GM12878 (cell line): ENCODE results near the gene SH3BGRL3. TPM values are rescaled to one million over a fixed set of nuclear protein-coding genes. Genes with fewer than 3 reads are reported as not detected.
"Not testable (repeated sequence)": the region's sequence is repeated elsewhere in the genome, so short reads cannot be mapped to it uniquely, and the experiment has no call there.

Experiments
- ATAC-seq: fragments of 200-7000 bp; cut with Tn5 transposase; 3 replicates; pipeline ENCODE4 v1.9.1; 2020; ENCODE audit warnings: mild to moderate bottlenecking, moderate library complexity
- BruUV-seq: library from RNA; stranded (reverse); fragments of 400-500 nt; replicated peaks from 2 replicates; lab custom pipeline; 2021; lab: Mats Ljungman, UMichigan
- CTCF ChIA-PET: fragments of 300-600 bp; sonication (Branson Sonifier 250); formaldehyde crosslinking; extraction: SDS; loops from one replicate; lab custom pipeline; 2021; ENCODE audit warnings: inconsistent platforms; lab: Yijun Ruan, JAX
- POLR2A ChIA-PET: fragments of 350-600 bp; formaldehyde crosslinking; extraction: SDS; loops from one replicate; lab custom pipeline; 2021; ENCODE audit warnings: inconsistent platforms; lab: Charles Lee
- RAD21 ChIA-PET: fragments of 300-600 bp; sonication (Branson Sonifier 250); formaldehyde crosslinking; loops from one replicate; lab custom pipeline; 2023; ENCODE audit warnings: antibody characterized with exemption; ENCODE audit not compliant: unreplicated experiment; lab: Charles Lee
- SMC1A ChIA-PET: fragments of 300-600 bp; sonication (Branson Sonifier 250); formaldehyde crosslinking; loops from one replicate; lab custom pipeline; 2023; ENCODE audit not compliant: unreplicated experiment, uncharacterized antibody; lab: Charles Lee
- DNase-seq: peaks from one replicate; pipeline ENCODE4 v3.0.0-alpha.2; 2011; ENCODE audit warnings: low read depth, low spot score
- FAIRE-seq: peaks from 3 replicates; lab custom pipeline; 2011; peaks lifted over from hg19 to GRCh38; lab: Jason Lieb, UNC
- H2AFZ ChIP-seq: 2 replicates; pipeline ENCODE4 v1.6.0; 2011; ENCODE audit warnings: low read depth, low read length, control low read depth; ENCODE audit not compliant: control insufficient read depth
- H3K27ac ChIP-seq: 2 replicates; pipeline ENCODE4 v1.5.1; 2011; ENCODE audit warnings: control low read depth; ENCODE audit not compliant: control insufficient read depth, insufficient read depth
- H3K27me3 ChIP-seq, 2 experiments: replicated peaks in 1 of 2; 2 replicates each; pipeline versions ENCODE4 v1.6.0 to v1.6.1; 2011; ENCODE audit warnings: low read length in 1 of 2; ENCODE audit not compliant: control insufficient read depth in 2 of 2, insufficient read depth in 2 of 2
- H3K36me3 ChIP-seq, 2 experiments: 2 replicates each; pipeline ENCODE4 v1.5.1; 2011; ENCODE audit warnings: low read length in 1 of 2; ENCODE audit not compliant: control insufficient read depth in 2 of 2, insufficient read depth in 2 of 2
- H3K4me1 ChIP-seq: 2 replicates; pipeline ENCODE4 v1.6.1; 2011; ENCODE audit warnings: mild to moderate bottlenecking, low read length, moderate library complexity, mixed read lengths; ENCODE audit not compliant: control insufficient read depth, insufficient read depth
- H3K4me2 ChIP-seq: 2 replicates; pipeline ENCODE4 v1.6.0; 2011; ENCODE audit warnings: control low read depth; ENCODE audit not compliant: control insufficient read depth, insufficient read depth
- H3K4me3 ChIP-seq: fragments of 200-600 bp; sonication (generic); 2 replicates; pipeline ENCODE4 v1.5.1; 2016
- H3K79me2 ChIP-seq: 2 replicates; pipeline ENCODE4 v1.6.0; 2011; ENCODE audit warnings: low read length; ENCODE audit not compliant: control insufficient read depth, insufficient read depth
- H3K9ac ChIP-seq: 2 replicates; pipeline ENCODE4 v1.8.0; 2011; ENCODE audit warnings: low read length, control low read depth, mixed read lengths; ENCODE audit not compliant: control insufficient read depth, insufficient read depth
- H3K9me3 ChIP-seq: replicated peaks from 3 replicates; pipeline ENCODE4 v1.5.1; 2011; ENCODE audit warnings: mild to moderate bottlenecking, low read length; ENCODE audit not compliant: control insufficient read depth, insufficient read depth
- H4K20me1 ChIP-seq: 2 replicates; pipeline ENCODE4 v1.6.0; 2011; ENCODE audit not compliant: control insufficient read depth, insufficient read depth
- ASH2L ChIP-seq: fragments of 300-600, 200-600 bp; sonication (generic); IDR thresholded peaks from 2 replicates; pipeline ENCODE4 v1.6.1; 2017; ENCODE audit warnings: low read depth, mild to moderate bottlenecking, borderline replicate concordance
- CEBPB ChIP-seq, 2 experiments: fragments of 150-350 bp in 1 of 2; IDR thresholded peaks; 2 replicates each; pipeline ENCODE4 v1.6.1; 2012 to 2014; ENCODE audit warnings: low read depth in 2 of 2, low read length in 2 of 2, borderline replicate concordance in 1 of 2, inconsistent platforms in 1 of 2
- CREM ChIP-seq: IDR thresholded peaks from 2 replicates; pipeline ENCODE4 v1.6.1; 2014; ENCODE audit warnings: antibody characterized with exemption, low read depth
- LARP7 ChIP-seq: fragments of 450-650 bp; IDR thresholded peaks from 2 replicates; pipeline ENCODE4 v1.6.1; 2017; ENCODE audit warnings: mild to moderate bottlenecking
- MTA3 ChIP-seq: IDR thresholded peaks from 2 replicates; pipeline ENCODE4 v1.6.1; 2012; ENCODE audit warnings: low read length, inconsistent platforms, borderline replicate concordance
- NRF1 ChIP-seq: conservative IDR thresholded peaks from 2 replicates; pipeline ENCODE4 v1.6.1; 2011; ENCODE audit warnings: mild to moderate bottlenecking, low read depth, low read length, improper control_type of control experiment
- WGBS: methylation state at CpG from one replicate; pipeline ENCODE4 v1.1.6; 2016; ENCODE audit warnings: low lambda C conversion rate; ENCODE audit not compliant: insufficient replicate concordance, insufficient coverage; ENCODE audit errors: missing lambda C conversion rate; 5-methylcytosine and 5-hydroxymethylcytosine counted together
- in situ Hi-C: fragments of 300-500 bp; cut with MboI; formaldehyde crosslinking; loops from 9 replicates; pipeline ENCODE4 v1.14.3; 2018; ENCODE audit warnings: mixed read lengths
- intact Hi-C: fragments of 100-400 bp; cut with micrococcal nuclease; formaldehyde crosslinking; loops from one replicate; pipeline ENCODE4 v1.14.2; 2022; ENCODE audit not compliant: unreplicated experiment
- polyA plus RNA-seq, 11 experiments: library from polyadenylated mRNA; depleted of rRNA in 4 of 11; unstranded in 6 of 11; stranded (reverse) in 5 of 11; fragments of >200 nt; fragmentation: Nextera tagmentation in 4 of 11; fragmentation: Illumina TruSeq in 1 of 11; extraction: Ambion mirVana in 4 of 11; extraction: Trizol in 1 of 11; gene quantifications; 1 replicate in 1 of 11; 2 replicates in 10 of 11; pipeline versions ENCODE4 v1.2.1 to v1.2.3, GENCODE V29; 2011 to 2016; ENCODE audit warnings: inconsistent platforms in 2 of 11, missing spikeins in 2 of 11, low read depth in 1 of 11
- total RNA-seq, 4 experiments: library from RNA; depleted of rRNA in 3 of 4; stranded (reverse); fragments of >200 nt in 3 of 4; fragmentation: Illumina TruSeq in 1 of 4; extraction: Trizol in 1 of 4; gene quantifications; 2 replicates each; pipeline versions ENCODE4 v1.2.1 to v1.2.3, GENCODE V29; 2013 to 2021

The SH3BGRL3 gene
- total and polyA plus RNA-seq, 10 of the 15 experiments (the other 5 are each of a cell fraction or from before 2014, with no cell fraction given): 39.7 to 390 (median 118) TPM

- DNase-seq: no peak
- no peak overlapping the region for H3K4me3 ChIP-seq
- H3K36me3 ChIP-seq: no peaks in the 10 kb centered on the region
- 73% methylated on average over 8 of the region's 8 CpGs for WGBS
- in situ Hi-C loops (no loop called here), intact Hi-C loops (no loop called here)
- ChIA-PET POLR2A (no interaction called here), SMC1A (interaction anchor here (1.0 to 14.9 kb wide), 2 partner anchors 40 to 53 kb away, joined by 3 to 474 read pairs; no protein-coding TSS in a partner anchor), CTCF (interaction anchor here (0.8 to 7.3 kb wide), 6 partner anchors 19 to 158 kb away, joined by 3 to 47 read pairs (median 4); partner anchors contain the start of gene ZNF593), RAD21 (interaction anchor here (1.5 to 1.6 kb wide), 2 partner anchors 40 to 43 kb away, joined by 5 to 7 read pairs; no protein-coding TSS in a partner anchor)
- H3K9ac ChIP-seq: no peak overlapping the region
- H3K4me2 ChIP-seq: no peak overlapping the region
- no TSS peak for BruUV-seq
- no peak for FAIRE-seq
- H3K79me2 ChIP-seq: no peaks in the 10 kb centered on the region
- no peak overlapping the region for H2AFZ ChIP-seq
- no peak overlapping the region for H3K27ac ChIP-seq
- H3K9me3 ChIP-seq: no peaks in the 10 kb centered on the region
- no peak for TF ChIP-seq LARP7
- peak; percentile 49 for ATAC-seq
- no peaks in the 10 kb centered on the region for H4K20me1 ChIP-seq
- no peaks in the 10 kb centered on the region; a peak in 1 of 4 replicates for H3K27me3 ChIP-seq
- no peaks in the 10 kb centered on the region for H3K4me1 ChIP-seq
These were observed 48.1 kb downstream of the SH3BGRL3 start for GRCh38 chr1:26327956-26328362.

GRCh38 chr1:26328597-26328996, 48.7 kb downstream of the SH3BGRL3 start:
- in situ Hi-C loops (no loop called here), intact Hi-C loops (no loop called here)
- Histone ChIP-seq H3K27ac (no peak overlapping the region), H3K79me2 (no peaks in the 10 kb centered on the region), H3K27me3 (no peaks in the 10 kb centered on the region; a peak in 1 of 4 replicates), H3K4me1 (no peaks in the 10 kb centered on the region), H4K20me1 (no peaks in the 10 kb centered on the region), H3K9me3 (no peaks in the 10 kb centered on the region), H3K4me2 (no peak overlapping the region), H3K4me3 (no peak overlapping the region), H3K36me3 (no peaks in the 10 kb centered on the region), H2AFZ (no peak overlapping the region), H3K9ac (no peak overlapping the region)
- POLR2A ChIA-PET: no interaction called here
- ATAC-seq (no peak), FAIRE-seq (no peak), DNase-seq (no peak)
- WGBS: 55% methylated on average over 8 of the region's 8 CpGs
- CTCF ChIA-PET: interaction anchor here (0.8 to 7.3 kb wide), 6 partner anchors 43 to 159 kb away, joined by 3 to 47 read pairs (median 4); partner anchors contain the start of gene ZNF593
- BruUV-seq: no TSS peak
- RAD21 ChIA-PET: interaction anchor here (1.5 kb wide), 1 partner anchor 40 kb away, joined by 7 read pairs; no protein-coding TSS in a partner anchor
- TF ChIP-seq CREM (no peak), NRF1 (no peak), CEBPB (IDR thresholded peaks at IDR 0.05; ENCODE audit: borderline replicate concordance in 1 of 2, low read depth in 2 of 2, low read length in 2 of 2) (no peak), ASH2L (no peak), MTA3 (no peak)
- SMC1A ChIA-PET: interaction anchor here (1.0 kb wide), 1 partner anchor 53 kb away, joined by 3 read pairs; no protein-coding TSS in a partner anchor

- WGBS: 30% methylated on average over 4 of the region's 4 CpGs
- H3K4me1 ChIP-seq, H3K27me3 ChIP-seq, H3K9ac ChIP-seq, BruUV-seq, H4K20me1 ChIP-seq, FAIRE-seq, H3K79me2 ChIP-seq, ATAC-seq, H3K36me3 ChIP-seq, H3K9me3 ChIP-seq, H3K4me2 ChIP-seq, H3K4me3 ChIP-seq, in situ Hi-C loops, H2AFZ ChIP-seq, DNase-seq, H3K27ac ChIP-seq, intact Hi-C loops: not testable (repeated sequence)
- ChIA-PET CTCF (interaction anchor here (0.8 to 7.3 kb wide), 6 partner anchors 35 to 88 kb away, joined by 3 to 47 read pairs (median 4); no protein-coding TSS in a partner anchor), SMC1A (interaction anchor here (1.0 to 1.4 kb wide), 3 partner anchors 34 to 88 kb away, joined by 3 to 4 read pairs (median 3); no protein-coding TSS in a partner anchor), POLR2A (interaction anchor here (0.6 kb wide), 1 partner anchor 103 kb away, joined by 3 read pairs; the partner anchor contains the start of gene DHDDS), RAD21 (interaction anchor here (0.7 kb wide), 1 partner anchor 45 kb away, joined by 3 read pairs; no protein-coding TSS in a partner anchor)
These were observed 49.5 kb downstream of the SH3BGRL3 start for GRCh38 chr1:26329380-26329779.
